CD4-positive, alpha-beta T cell (primary cell): Measurements from ENCODE around the gene CEPT1. TPM values are rescaled to one million over a fixed set of nuclear protein-coding genes. Genes with fewer than 3 reads are reported as not detected.
"Not testable (repeated sequence)": the region's sequence is repeated elsewhere in the genome, so short reads cannot be mapped to it uniquely, and the experiment has no call there.

Experiments
- ATAC-seq: fragments of 200-7000 bp; cut with Tn5 transposase; one replicate; pipeline ENCODE4 v1.10.0; 2022; ENCODE audit warnings: mild to moderate bottlenecking; ENCODE audit not compliant: poor library complexity
- CTCF ChIA-PET: fragments of 350-600 bp; sonication (Branson Sonifier 250); formaldehyde crosslinking; loops from one replicate; lab custom pipeline; 2021; ENCODE audit warnings: antibody characterized with exemption, inconsistent platforms; lab: Charles Lee
- POLR2A ChIA-PET: fragments of 350-600 bp; sonication (Branson Sonifier 250); formaldehyde crosslinking; loops from one replicate; lab custom pipeline; 2021; ENCODE audit warnings: antibody characterized with exemption, inconsistent platforms; lab: Charles Lee
- DNase-seq, 14 experiments: peaks; one replicate each; pipeline ENCODE4 v3.0.0-alpha.2; 2013 to 2020; ENCODE audit warnings: mixed read lengths in 2 of 14
- H3K27ac ChIP-seq, 2 donors: one replicate each; pipeline versions ENCODE4 v1.5.1 to v1.7.0; 2013; ENCODE audit warnings: low read length in 2 of 2, low read depth in 1 of 2, mild to moderate bottlenecking in 1 of 2
- H3K27me3 ChIP-seq, 2 experiments: 1 replicate in 1 of 2; 2 replicates in 1 of 2; pipeline versions ENCODE4 v1.6.1 to v1.7.0; 2013; ENCODE audit warnings: low read length in 2 of 2, control low read depth in 1 of 2, mild to moderate bottlenecking in 1 of 2, moderate library complexity in 1 of 2; ENCODE audit not compliant: insufficient read depth in 2 of 2, control insufficient read depth in 1 of 2
- H3K36me3 ChIP-seq: one replicate; pipeline ENCODE4 v1.6.1; 2013; ENCODE audit warnings: low read length, control low read depth; ENCODE audit not compliant: insufficient read depth
- H3K4me1 ChIP-seq: one replicate; pipeline ENCODE4 v1.6.1; 2013; ENCODE audit warnings: low read length, control low read depth; ENCODE audit not compliant: insufficient read depth
- H3K4me3 ChIP-seq: one replicate; pipeline ENCODE4 v1.5.1; 2013; ENCODE audit warnings: mild to moderate bottlenecking, low read length, moderate library complexity
- H3K9me3 ChIP-seq, 2 experiments: 1 replicate in 1 of 2; 2 replicates in 1 of 2; pipeline versions ENCODE4 v1.6.1 to v1.7.0; 2013; ENCODE audit warnings: low read length in 2 of 2, mild to moderate bottlenecking in 2 of 2, control low read depth in 1 of 2, moderate library complexity in 1 of 2; ENCODE audit not compliant: control insufficient read depth in 1 of 2, insufficient read depth in 1 of 2
- H3K27ac Mint-ChIP-seq: one replicate; pipeline ENCODE4 v1.8.0; 2020; ENCODE audit warnings: mixed read lengths
- H3K27me3 Mint-ChIP-seq: one replicate; pipeline ENCODE4 v1.8.0; 2021; ENCODE audit warnings: mixed read lengths
- H3K36me3 Mint-ChIP-seq: one replicate; pipeline ENCODE4 v1.8.0; 2021; ENCODE audit warnings: low read depth, mixed read lengths
- H3K4me1 Mint-ChIP-seq: one replicate; pipeline ENCODE4 v1.8.0; 2021; ENCODE audit warnings: low read depth, mixed read lengths
- H3K4me3 Mint-ChIP-seq: one replicate; pipeline ENCODE4 v1.8.0; 2020; ENCODE audit warnings: mild to moderate bottlenecking, mixed read lengths
- H3K9me3 Mint-ChIP-seq: one replicate; pipeline ENCODE4 v1.8.0; 2020; ENCODE audit warnings: mixed read lengths
- intact Hi-C, 2 experiments: fragments of 100-400 bp; cut with DNase I in 1 of 2; cut with micrococcal nuclease in 1 of 2; formaldehyde crosslinking; loops; one replicate each; pipeline versions ENCODE4 v1.15.1 to v1.9.0; 2023 to 2025; cut with DNase I, micrococcal nuclease
- polyA plus RNA-seq, 2 donors: library from polyadenylated mRNA; unstranded; fragments of 120-200 nt; gene quantifications; one replicate each; pipeline ENCODE4 v1.2.1, GENCODE V29; 2013
- total RNA-seq, 174 experiments: library from RNA in 2 of 174; stranded (reverse) in 2 of 174; gene quantifications; one replicate each; pipeline ENCODE4 v1.2.3 and lab custom pipeline; 2021 to 2026
- TF ChIP-seq, protein P1 (sequence below): fragments of 200-600 bp; IDR thresholded peaks from one replicate; pipeline ENCODE4 v1.8.0; 2022; ENCODE audit warnings: antibody characterized with exemption, mild to moderate bottlenecking

Gene CEPT1
- total RNA-seq: 10 to 100 TPM; 25.0 to 27.2 TPM
- 52.2 TPM for polyA plus RNA-seq (2013, experiment 1 of 2)
- polyA plus RNA-seq (2013, experiment 2 of 2): 52.6 TPM
- 22.7 to 75.7 (median 50.6) reads per million in 172 experiments for total RNA-seq (lab: John Stamatoyannopoulos, UW)

- intact Hi-C loops: loop anchor here (1.0 to 10.0 kb wide), 9 partner anchors 37 to 735 kb away; partner anchors contain the start of genes ATP5PB (in 1 of the 2), DDX20 (in 1 of the 2), KCNA3 (in 1 of the 2) and LAMTOR5 (in 1 of the 2)
- peak; percentile 77 for ATAC-seq
- peak within 1 kb of the TSS; percentile 94 for H3K4me3 ChIP-seq
These were observed at the start of gene CEPT1, which contains the start of gene DRAM2 for GRCh38 chr1:111139956-111140679. CEPT1 (plus strand) TSS chr1:111140223; CDS start chr1:111147715, 7,492 bp downstream. DRAM2 (minus strand) TSS chr1:111140093; CDS start chr1:111131554, 8,539 bp downstream.

GRCh38 chr1:111095421-111095820 is 44.6 kb upstream of the CEPT1 start:
- POLR2A ChIA-PET, CTCF ChIA-PET: not testable (repeated sequence)
- H3K9me3 Mint-ChIP-seq: peaks cover 23% of the 10 kb centered on the region

More at GRCh38 chr1:111139956-111140679, at the start of gene CEPT1, which contains the start of gene DRAM2:
- no peaks in the 10 kb centered on the region for H3K27me3 Mint-ChIP-seq
- ChIA-PET CTCF (interaction anchor here (0.7 to 1.3 kb wide), 2 partner anchors 83 to 194 kb away, joined by 3 read pairs; no protein-coding TSS in a partner anchor), POLR2A (interaction anchor here (0.6 to 3.2 kb wide), 22 partner anchors 10 to 453 kb away, joined by 3 to 28 read pairs (median 6); partner anchors contain the start of genes CD53 and LRIF1)
- peak within 1 kb of the TSS; percentile 90 for H3K27ac Mint-ChIP-seq
- Histone ChIP-seq H3K9me3 (no peaks in the 10 kb centered on the region), H3K36me3 (peaks cover 14% of the 10 kb centered on the region), H3K4me1 (peaks cover 17% of the 10 kb centered on the region), H3K27ac (peak within 1 kb of the TSS; percentile 80 to 91), H3K27me3 (no peaks in the 10 kb centered on the region)
- DNase-seq: peak; percentile 80 to 96 (median 88)
- peaks cover 65% of the 10 kb centered on the region for H3K4me1 Mint-ChIP-seq
- H3K9me3 Mint-ChIP-seq: no peaks in the 10 kb centered on the region
- TF ChIP-seq, protein P1, sequence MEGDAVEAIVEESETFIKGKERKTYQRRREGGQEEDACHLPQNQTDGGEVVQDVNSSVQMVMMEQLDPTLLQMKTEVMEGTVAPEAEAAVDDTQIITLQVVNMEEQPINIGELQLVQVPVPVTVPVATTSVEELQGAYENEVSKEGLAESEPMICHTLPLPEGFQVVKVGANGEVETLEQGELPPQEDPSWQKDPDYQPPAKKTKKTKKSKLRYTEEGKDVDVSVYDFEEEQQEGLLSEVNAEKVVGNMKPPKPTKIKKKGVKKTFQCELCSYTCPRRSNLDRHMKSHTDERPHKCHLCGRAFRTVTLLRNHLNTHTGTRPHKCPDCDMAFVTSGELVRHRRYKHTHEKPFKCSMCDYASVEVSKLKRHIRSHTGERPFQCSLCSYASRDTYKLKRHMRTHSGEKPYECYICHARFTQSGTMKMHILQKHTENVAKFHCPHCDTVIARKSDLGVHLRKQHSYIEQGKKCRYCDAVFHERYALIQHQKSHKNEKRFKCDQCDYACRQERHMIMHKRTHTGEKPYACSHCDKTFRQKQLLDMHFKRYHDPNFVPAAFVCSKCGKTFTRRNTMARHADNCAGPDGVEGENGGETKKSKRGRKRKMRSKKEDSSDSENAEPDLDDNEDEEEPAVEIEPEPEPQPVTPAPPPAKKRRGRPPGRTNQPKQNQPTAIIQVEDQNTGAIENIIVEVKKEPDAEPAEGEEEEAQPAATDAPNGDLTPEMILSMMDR: no peak
- peaks cover 52% of the 10 kb centered on the region for H3K36me3 Mint-ChIP-seq
- H3K4me3 Mint-ChIP-seq: peak within 1 kb of the TSS; percentile 100

DNA sequence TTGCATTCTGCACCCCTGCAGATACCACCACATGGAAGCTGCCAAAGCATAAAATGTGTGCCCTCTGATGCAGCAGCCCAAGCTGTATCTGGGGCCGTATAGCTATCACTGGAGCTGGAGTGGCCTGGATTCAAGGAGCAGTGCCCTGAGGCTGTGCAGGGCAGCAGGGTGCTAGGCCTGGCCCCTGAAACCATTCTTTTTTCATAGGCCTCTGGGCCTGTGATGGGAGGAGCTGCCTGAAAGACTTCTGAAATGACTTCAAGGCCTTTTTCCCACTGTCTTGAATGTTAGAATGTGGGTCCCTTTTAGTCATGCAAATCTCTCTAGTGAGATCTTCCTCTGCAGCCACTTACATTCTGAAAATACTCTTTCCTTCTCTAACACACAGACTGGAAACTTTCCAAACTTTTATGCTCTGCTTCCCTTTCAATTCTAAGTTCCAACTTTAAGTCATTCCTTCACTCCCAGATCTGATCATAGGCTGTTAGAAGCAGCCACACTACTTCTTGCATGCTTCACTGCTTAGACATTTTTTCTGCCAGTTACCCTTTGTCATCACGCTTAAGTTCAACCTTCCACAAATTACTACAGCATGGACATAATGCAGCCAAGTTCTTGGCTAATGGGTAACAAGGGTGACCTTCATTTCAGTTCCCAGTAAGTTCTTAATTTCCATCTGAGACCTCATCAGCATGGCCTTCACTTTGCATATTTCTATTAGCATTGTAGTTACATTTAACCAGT is 42.5 kb upstream of the CEPT1 start:
- TF ChIP-seq, protein P1: no peak
- ChIA-PET POLR2A (no interaction called here), CTCF (no interaction called here)
- Histone ChIP-seq H3K4me3 (no peak overlapping the region), H3K4me1 (no peaks in the 10 kb centered on the region), H3K27ac (no peak overlapping the region), H3K36me3 (no peaks in the 10 kb centered on the region), H3K9me3 (peaks cover 20 to 24% of the 10 kb centered on the region in 2 experiments), H3K27me3 (no peaks in the 10 kb centered on the region)
- Mint-ChIP-seq H3K9me3 (peaks cover 32% of the 10 kb centered on the region), H3K4me3 (no peak overlapping the region), H3K27ac (no peak overlapping the region), H3K27me3 (no peaks in the 10 kb centered on the region), H3K4me1 (no peaks in the 10 kb centered on the region), H3K36me3 (peaks cover 39% of the 10 kb centered on the region)
- intact Hi-C loops: no loop called here
- DNase-seq (no peak), ATAC-seq (no peak)

More at GRCh38 chr1:111095421-111095820, 44.6 kb upstream of the CEPT1 start:
- H3K27me3 Mint-ChIP-seq, H3K4me3 ChIP-seq, H3K27ac ChIP-seq, H3K4me1 Mint-ChIP-seq, H3K4me1 ChIP-seq, ATAC-seq, intact Hi-C loops, H3K27ac Mint-ChIP-seq, H3K36me3 ChIP-seq, H3K4me3 Mint-ChIP-seq, H3K27me3 ChIP-seq, DNase-seq: not testable (repeated sequence)
- peaks cover 9 to 24% of the 10 kb centered on the region in 2 experiments for H3K9me3 ChIP-seq
- peaks cover 39% of the 10 kb centered on the region for H3K36me3 Mint-ChIP-seq
